A673 (cell line): ENCODE results near the gene C19orf85.

Source experiments
- CTCF ChIP-seq: fragments of 300-800, 200-600 bp; sonication (generic); conservative IDR thresholded peaks from 2 replicates; pipeline ENCODE4 v1.5.1; 2017; ENCODE audit warnings: low read depth, mild to moderate bottlenecking, antibody characterized with exemption, low read length, moderate library complexity, mixed read lengths
- EZH2 ChIP-seq: fragments of 200-600 bp; sonication (generic); IDR thresholded peaks from 2 replicates; pipeline ENCODE4 v1.6.1; 2017; ENCODE audit warnings: borderline replicate concordance, low read depth, mild to moderate bottlenecking, mixed read lengths, antibody characterized with exemption, low read length; ENCODE audit not compliant: poor library complexity, severe bottlenecking

GRCh38 chr19:55495646-55496349 is 31.2 kb upstream of the C19orf85 start:
- TF ChIP-seq CTCF, result no peak
- no peak for TF ChIP-seq EZH2
